NB4 (cell line): ENCODE measurements around the gene SHANK1.

Experiments used
- CTCF ChIP-seq: IDR thresholded peaks from one replicate; pipeline ENCODE4 v1.5.1; 2012; ENCODE audit warnings: low read depth, low read length
- MAX ChIP-seq: IDR thresholded peaks from 2 replicates; pipeline ENCODE4 v1.6.1; 2011; ENCODE audit warnings: low read depth, low read length
- POLR2A ChIP-seq: IDR thresholded peaks from 2 replicates; pipeline ENCODE4 v1.6.1; 2011; ENCODE audit warnings: mild to moderate bottlenecking; ENCODE audit not compliant: insufficient read length; ENCODE audit errors: extremely low read depth

- TF ChIP-seq CTCF (no peak), POLR2A (no peak), MAX (no peak)
These were observed 89.8 kb downstream of the SHANK1 start for GRCh38 chr19:50629801-50630200.
